HG03521 (cell line): ENCODE measurements around the gene DLGAP4.
A peak's percentile ranks its signal among the peaks of the same experiment; 100 is the strongest.

Experiments
- ATAC-seq: cut with Tn5 transposase; IDR thresholded peaks from one replicate; pipeline ENCODE4 v1.9.1; 2021; ENCODE audit warnings: mild to moderate bottlenecking, moderate library complexity; ENCODE audit not compliant: unreplicated experiment

The DLGAP4 gene

GRCh38 chr20:36446557-36446956 lies 140.4 kb downstream of the DLGAP4 start:
- no peak for ATAC-seq

- ATAC-seq: no peak
Observed at GRCh38 chr20:36447101-36447500, 141.0 kb downstream of the DLGAP4 start.

- ATAC-seq: no peak
Observed at GRCh38 chr20:36449663-36450062, 143.5 kb downstream of the DLGAP4 start.

- no peak for ATAC-seq
Observed at GRCh38 chr20:36454332-36454697, 148.2 kb downstream of the DLGAP4 start.

GRCh38 chr20:36454698-36455427 lies 148.7 kb downstream of the DLGAP4 start:
- ATAC-seq: no peak

- no peak for ATAC-seq
Observed at GRCh38 chr20:36455972-36456625, 150.0 kb downstream of the DLGAP4 start.

- ATAC-seq: peak; percentile 71
Observed at GRCh38 chr20:36460648-36461599, 154.8 kb downstream of the DLGAP4 start.

GRCh38 chr20:36461600-36462439 lies 155.7 kb downstream of the DLGAP4 start:
- peak; percentile 16 for ATAC-seq

- ATAC-seq: no peak
Observed at GRCh38 chr20:36462440-36463211, 156.5 kb downstream of the DLGAP4 start.

GRCh38 chr20:36463212-36464061 lies 157.3 kb downstream of the DLGAP4 start:
- ATAC-seq: no peak

- no peak for ATAC-seq
Observed at GRCh38 chr20:36465109-36466080, 159.3 kb downstream of the DLGAP4 start.

GRCh38 chr20:36466089-36466488 lies 159.9 kb downstream of the DLGAP4 start:
- no peak for ATAC-seq

- no peak for ATAC-seq
Observed at GRCh38 chr20:36467076-36467999, 161.2 kb downstream of the DLGAP4 start.

GRCh38 chr20:36468149-36469000 lies 162.2 kb downstream of the DLGAP4 start:
- no peak for ATAC-seq

- ATAC-seq: no peak
Observed at GRCh38 chr20:36469973-36470372, 163.8 kb downstream of the DLGAP4 start.
